ENCODE data around the gene GAL3ST1.
"Not testable (repeated sequence)": the region's sequence is repeated elsewhere in the genome, so short reads cannot be mapped to it uniquely, and the experiment has no call there.

GAL3ST1 gene

GRCh38 chr22:30541961-30542810 lies 32.3 kb downstream of the GAL3ST1 start:
- H3K27ac ChIP-seq: no peak overlapping the region
- H3K9me3 ChIP-seq (ENCODE audit: severe bottlenecking): no peaks in the 10 kb centered on the region
- no peaks in the 10 kb centered on the region for H3K36me3 ChIP-seq
- H3K27me3 ChIP-seq (ENCODE audit: insufficient read depth, low read depth, severe bottlenecking): no peaks in the 10 kb centered on the region
- H3K4me3 ChIP-seq (ENCODE audit: low read depth, low read length): no peak overlapping the region
- DNase-seq: no peak
- no peak for TF ChIP-seq CTCF (IDR thresholded peaks at IDR 0.05; ENCODE audit: low read depth, low read length)

GRCh38 chr22:30541511-30541910 lies 33.0 kb downstream of the GAL3ST1 start:
- H3K4me3 ChIP-seq (ENCODE audit: low read depth, low read length); H3K27ac ChIP-seq; H3K36me3 ChIP-seq; DNase-seq; H3K9me3 ChIP-seq (ENCODE audit: severe bottlenecking); H3K27me3 ChIP-seq (ENCODE audit: insufficient read depth, low read depth, severe bottlenecking): not testable (repeated sequence)

GRCh38 chr22:30539368-30539767 lies 35.1 kb downstream of the GAL3ST1 start:
- DNase-seq: no peak
- no peaks in the 10 kb centered on the region for H3K9me3 ChIP-seq (ENCODE audit: severe bottlenecking)
- no peak for TF ChIP-seq CTCF (IDR thresholded peaks at IDR 0.05; ENCODE audit: low read depth, low read length)
- no peaks in the 10 kb centered on the region for H3K36me3 ChIP-seq
- H3K27me3 ChIP-seq (ENCODE audit: insufficient read depth, low read depth, severe bottlenecking): no peaks in the 10 kb centered on the region
- H3K27ac ChIP-seq: no peak overlapping the region
- H3K4me3 ChIP-seq (ENCODE audit: low read depth, low read length): no peak overlapping the region

- DNase-seq: no peak
- no peak overlapping the region for H3K27ac ChIP-seq
- no peak for TF ChIP-seq CTCF (IDR thresholded peaks at IDR 0.05; ENCODE audit: low read depth, low read length)
- H3K36me3 ChIP-seq: no peaks in the 10 kb centered on the region
- no peaks in the 10 kb centered on the region for H3K27me3 ChIP-seq (ENCODE audit: insufficient read depth, low read depth, severe bottlenecking)
- H3K4me3 ChIP-seq (ENCODE audit: low read depth, low read length): no peak overlapping the region
- H3K9me3 ChIP-seq (ENCODE audit: severe bottlenecking): no peaks in the 10 kb centered on the region
Measured at GRCh38 chr22:30538280-30538679, 36.2 kb downstream of the GAL3ST1 start.

- H3K4me3 ChIP-seq (ENCODE audit: low read depth, low read length): no peak overlapping the region
- no peaks in the 10 kb centered on the region for H3K9me3 ChIP-seq (ENCODE audit: severe bottlenecking)
- TF ChIP-seq CTCF (IDR thresholded peaks at IDR 0.05; ENCODE audit: low read depth, low read length): no peak
- no peaks in the 10 kb centered on the region for H3K36me3 ChIP-seq
- H3K27me3 ChIP-seq (ENCODE audit: insufficient read depth, low read depth, severe bottlenecking): no peaks in the 10 kb centered on the region
- H3K27ac ChIP-seq: no peak overlapping the region
- no peak for DNase-seq
Measured at GRCh38 chr22:30537083-30537731, 37.3 kb downstream of the GAL3ST1 start.

- TF ChIP-seq CTCF (IDR thresholded peaks at IDR 0.05; ENCODE audit: low read depth, low read length): no peak
- Histone ChIP-seq H3K27me3 (ENCODE audit: insufficient read depth, low read depth, severe bottlenecking) (no peaks in the 10 kb centered on the region), H3K27ac (no peak overlapping the region), H3K36me3 (no peaks in the 10 kb centered on the region), H3K9me3 (ENCODE audit: severe bottlenecking) (no peaks in the 10 kb centered on the region), H3K4me3 (ENCODE audit: low read depth, low read length) (no peak overlapping the region)
- no peak for DNase-seq
Measured at GRCh38 chr22:30535182-30535581, 39.3 kb downstream of the GAL3ST1 start.

All from WERI-Rb-1 (cell line).